A549 treated with Hydrocortisone at 1 μM for 4 hours (cell line): ENCODE measurements around the gene SUMO4. TPM values are rescaled to one million over a fixed set of nuclear protein-coding genes. Genes with fewer than 3 reads are reported as not detected.

Experiments used
- total RNA-seq: library from RNA; stranded (reverse); fragments of 200-300 nt; extraction: Qiagen RNA extraction; gene quantifications from 5 replicates; pipeline ENCODE4 v1.2.3, GENCODE V29; 2022

The SUMO4 gene
- not detected in 5 replicates for total RNA-seq

GRCh38 chr6:149400050-149400449, at the start of gene SUMO4:
TSS of gene SUMO4 (plus strand) at chr6:149400262. CDS start at chr6:149400392, 130 bp downstream.

Other genes starting within 250 kb of the SUMO4 start
- 22.6 to 35.5 TPM (median 27.1 TPM) in 5 replicates for gene TAB2, start 82.5 kb upstream of the SUMO4 start, total RNA-seq
- gene ZC3H12D, start 84.8 kb downstream of the SUMO4 start, total RNA-seq = 0.03 to 0.12 TPM (median 0.06 TPM) in 4 of 5 replicates, not detected in the other
- gene PPIL4, start 145.8 kb downstream of the SUMO4 start, total RNA-seq = 11.6 to 20.6 TPM (median 13.4 TPM) in 5 replicates
- 23.6 to 34.2 TPM (median 26.6 TPM) in 5 replicates for gene GINM1, start 166.1 kb downstream of the SUMO4 start, total RNA-seq
- 10.3 to 15.0 TPM (median 11.1 TPM) in 5 replicates for gene KATNA1, start 248.5 kb downstream of the SUMO4 start, total RNA-seq